GM12801 (cell line): ENCODE data around the gene CYSRT1.

Experiments used
- CTCF ChIP-seq: IDR thresholded peaks from one replicate; pipeline ENCODE4 v1.5.1; 2011; ENCODE audit warnings: control low read depth; ENCODE audit not compliant: insufficient read length; ENCODE audit errors: extremely low read depth

The CYSRT1 gene

GRCh38 chr9:137191691-137192447, 33.1 kb upstream of the CYSRT1 start:
- TF ChIP-seq CTCF: no peak

- TF ChIP-seq CTCF: no peak
Measured at GRCh38 chr9:137192448-137192780, 32.6 kb upstream of the CYSRT1 start.

GRCh38 chr9:137192859-137193258, 32.1 kb upstream of the CYSRT1 start:
- no peak for TF ChIP-seq CTCF

GRCh38 chr9:137193771-137194170, 31.2 kb upstream of the CYSRT1 start:
- TF ChIP-seq CTCF: no peak

- no peak for TF ChIP-seq CTCF
Measured at GRCh38 chr9:137194388-137194787, 30.6 kb upstream of the CYSRT1 start.

GRCh38 chr9:137194909-137195308, 30.1 kb upstream of the CYSRT1 start:
- TF ChIP-seq CTCF: no peak

- no peak for TF ChIP-seq CTCF
Measured at GRCh38 chr9:137195525-137196220, 29.3 kb upstream of the CYSRT1 start.
